ENCODE results near the gene ATE1.
"Not testable (repeated sequence)": the region's sequence is repeated elsewhere in the genome, so short reads cannot be mapped to it uniquely, and the experiment has no call there.

Gene ATE1

GRCh38 chr10:121838931-121839330 lies 88.9 kb downstream of the ATE1 start:
- Histone ChIP-seq H3K27ac (ENCODE audit: low read depth, low read length) (no peak overlapping the region), H3K27me3 (ENCODE audit: control insufficient read depth in 1 of 2, insufficient read depth in 2 of 2, low read length in 2 of 2) (no peaks in the 10 kb centered on the region), H3K9me3 (ENCODE audit: low read length) (no peaks in the 10 kb centered on the region), H3K36me3 (ENCODE audit: insufficient read depth, low read length) (peaks cover 8% of the 10 kb centered on the region), H3K4me1 (ENCODE audit: insufficient read depth, low read length) (no peaks in the 10 kb centered on the region), H3K4me3 (ENCODE audit: low read depth in 1 of 2, low read length in 2 of 2) (no peak overlapping the region), H3K9ac (ENCODE audit: low read length) (no peak overlapping the region)

GRCh38 chr10:121838149-121838548 lies 89.7 kb downstream of the ATE1 start:
- Histone ChIP-seq H3K4me3 (ENCODE audit: low read depth in 1 of 2, low read length in 2 of 2) (no peak overlapping the region), H3K9ac (ENCODE audit: low read length) (no peak overlapping the region), H3K27me3 (ENCODE audit: control insufficient read depth in 1 of 2, insufficient read depth in 2 of 2, low read length in 2 of 2) (no peaks in the 10 kb centered on the region), H3K9me3 (ENCODE audit: low read length) (no peaks in the 10 kb centered on the region), H3K4me1 (ENCODE audit: insufficient read depth, low read length) (no peaks in the 10 kb centered on the region), H3K27ac (ENCODE audit: low read depth, low read length) (no peak overlapping the region), H3K36me3 (ENCODE audit: insufficient read depth, low read length) (peaks cover 8% of the 10 kb centered on the region)

GRCh38 chr10:121836171-121836570 lies 91.7 kb downstream of the ATE1 start:
- no peaks in the 10 kb centered on the region for H3K9me3 ChIP-seq (ENCODE audit: low read length)
- H3K27ac ChIP-seq (ENCODE audit: low read depth, low read length): no peak overlapping the region
- H3K4me3 ChIP-seq (ENCODE audit: low read depth in 1 of 2, low read length in 2 of 2): no peak overlapping the region
- no peak overlapping the region for H3K9ac ChIP-seq (ENCODE audit: low read length)
- H3K4me1 ChIP-seq (ENCODE audit: insufficient read depth, low read length): no peaks in the 10 kb centered on the region
- peaks cover 8% of the 10 kb centered on the region for H3K36me3 ChIP-seq (ENCODE audit: insufficient read depth, low read length)
- no peaks in the 10 kb centered on the region for H3K27me3 ChIP-seq (ENCODE audit: control insufficient read depth in 1 of 2, insufficient read depth in 2 of 2, low read length in 2 of 2)

GRCh38 chr10:121835376-121835775 lies 92.5 kb downstream of the ATE1 start:
- H3K9ac ChIP-seq (ENCODE audit: low read length): no peak overlapping the region
- H3K9me3 ChIP-seq (ENCODE audit: low read length): no peaks in the 10 kb centered on the region
- no peak overlapping the region for H3K27ac ChIP-seq (ENCODE audit: low read depth, low read length)
- H3K36me3 ChIP-seq (ENCODE audit: insufficient read depth, low read length): peaks cover 8% of the 10 kb centered on the region
- no peak overlapping the region for H3K4me3 ChIP-seq (ENCODE audit: low read depth in 1 of 2, low read length in 2 of 2)
- no peaks in the 10 kb centered on the region for H3K4me1 ChIP-seq (ENCODE audit: insufficient read depth, low read length)
- H3K27me3 ChIP-seq (ENCODE audit: control insufficient read depth in 1 of 2, insufficient read depth in 2 of 2, low read length in 2 of 2): no peaks in the 10 kb centered on the region

GRCh38 chr10:121834757-121835156 lies 93.1 kb downstream of the ATE1 start:
- peaks cover 8% of the 10 kb centered on the region for H3K36me3 ChIP-seq (ENCODE audit: insufficient read depth, low read length)
- H3K27me3 ChIP-seq (ENCODE audit: control insufficient read depth in 1 of 2, insufficient read depth in 2 of 2, low read length in 2 of 2): no peaks in the 10 kb centered on the region
- H3K4me3 ChIP-seq (ENCODE audit: low read depth in 1 of 2, low read length in 2 of 2): no peak overlapping the region
- H3K27ac ChIP-seq (ENCODE audit: low read depth, low read length): no peak overlapping the region
- no peaks in the 10 kb centered on the region for H3K4me1 ChIP-seq (ENCODE audit: insufficient read depth, low read length)
- H3K9ac ChIP-seq (ENCODE audit: low read length): no peak overlapping the region
- H3K9me3 ChIP-seq (ENCODE audit: low read length): no peaks in the 10 kb centered on the region

GRCh38 chr10:121833387-121833786 lies 94.4 kb downstream of the ATE1 start:
- Histone ChIP-seq H3K9me3 (ENCODE audit: low read length) (no peaks in the 10 kb centered on the region), H3K27ac (ENCODE audit: low read depth, low read length) (no peak overlapping the region), H3K27me3 (ENCODE audit: control insufficient read depth in 1 of 2, insufficient read depth in 2 of 2, low read length in 2 of 2) (no peaks in the 10 kb centered on the region), H3K36me3 (ENCODE audit: insufficient read depth, low read length) (peaks cover 14% of the 10 kb centered on the region), H3K4me3 (ENCODE audit: low read depth in 1 of 2, low read length in 2 of 2) (no peak overlapping the region), H3K9ac (ENCODE audit: low read length) (no peak overlapping the region), H3K4me1 (ENCODE audit: insufficient read depth, low read length) (no peaks in the 10 kb centered on the region)

- no peaks in the 10 kb centered on the region for H3K9me3 ChIP-seq (ENCODE audit: low read length)
- H3K27me3 ChIP-seq (ENCODE audit: control insufficient read depth in 1 of 2, insufficient read depth in 2 of 2, low read length in 2 of 2): no peaks in the 10 kb centered on the region
- no peak overlapping the region for H3K4me3 ChIP-seq (ENCODE audit: low read depth in 1 of 2, low read length in 2 of 2)
- H3K36me3 ChIP-seq (ENCODE audit: insufficient read depth, low read length): peaks cover 18% of the 10 kb centered on the region
- H3K9ac ChIP-seq (ENCODE audit: low read length): no peak overlapping the region
- no peaks in the 10 kb centered on the region for H3K4me1 ChIP-seq (ENCODE audit: insufficient read depth, low read length)
- H3K27ac ChIP-seq (ENCODE audit: low read depth, low read length): no peak overlapping the region
These were observed 95.2 kb downstream of the ATE1 start for GRCh38 chr10:121832647-121833046.

GRCh38 chr10:121831777-121832176 lies 96.1 kb downstream of the ATE1 start:
- no peak overlapping the region for H3K9ac ChIP-seq (ENCODE audit: low read length)
- peaks cover 18% of the 10 kb centered on the region for H3K36me3 ChIP-seq (ENCODE audit: insufficient read depth, low read length)
- H3K4me1 ChIP-seq (ENCODE audit: insufficient read depth, low read length): no peaks in the 10 kb centered on the region
- H3K27me3 ChIP-seq (ENCODE audit: control insufficient read depth in 1 of 2, insufficient read depth in 2 of 2, low read length in 2 of 2): no peaks in the 10 kb centered on the region
- no peaks in the 10 kb centered on the region for H3K9me3 ChIP-seq (ENCODE audit: low read length)
- H3K4me3 ChIP-seq (ENCODE audit: low read depth in 1 of 2, low read length in 2 of 2): no peak overlapping the region
- no peak overlapping the region for H3K27ac ChIP-seq (ENCODE audit: low read depth, low read length)

- H3K4me1 ChIP-seq (ENCODE audit: insufficient read depth, low read length): no peaks in the 10 kb centered on the region
- no peak overlapping the region for H3K27ac ChIP-seq (ENCODE audit: low read depth, low read length)
- H3K9ac ChIP-seq (ENCODE audit: low read length): no peak overlapping the region
- H3K9me3 ChIP-seq (ENCODE audit: low read length): no peaks in the 10 kb centered on the region
- no peak overlapping the region for H3K4me3 ChIP-seq (ENCODE audit: low read depth in 1 of 2, low read length in 2 of 2)
- no peaks in the 10 kb centered on the region for H3K27me3 ChIP-seq (ENCODE audit: control insufficient read depth in 1 of 2, insufficient read depth in 2 of 2, low read length in 2 of 2)
- H3K36me3 ChIP-seq (ENCODE audit: insufficient read depth, low read length): peaks cover 18% of the 10 kb centered on the region
These were observed 96.6 kb downstream of the ATE1 start for GRCh38 chr10:121831237-121831636.

GRCh38 chr10:121830101-121830500 lies 97.7 kb downstream of the ATE1 start:
- H3K27ac ChIP-seq (ENCODE audit: low read depth, low read length): no peak overlapping the region
- no peak overlapping the region for H3K4me3 ChIP-seq (ENCODE audit: low read depth in 1 of 2, low read length in 2 of 2)
- H3K9ac ChIP-seq (ENCODE audit: low read length): no peak overlapping the region
- H3K9me3 ChIP-seq (ENCODE audit: low read length): no peaks in the 10 kb centered on the region
- no peaks in the 10 kb centered on the region for H3K27me3 ChIP-seq (ENCODE audit: control insufficient read depth in 1 of 2, insufficient read depth in 2 of 2, low read length in 2 of 2)
- H3K4me1 ChIP-seq (ENCODE audit: insufficient read depth, low read length): no peaks in the 10 kb centered on the region
- peaks cover 10% of the 10 kb centered on the region for H3K36me3 ChIP-seq (ENCODE audit: insufficient read depth, low read length)

GRCh38 chr10:121828045-121828444 lies 99.8 kb downstream of the ATE1 start:
- H3K9me3 ChIP-seq (ENCODE audit: low read length): no peaks in the 10 kb centered on the region
- H3K9ac ChIP-seq (ENCODE audit: low read length): no peak overlapping the region
- no peak overlapping the region for H3K4me3 ChIP-seq (ENCODE audit: low read depth in 1 of 2, low read length in 2 of 2)
- H3K36me3 ChIP-seq (ENCODE audit: insufficient read depth, low read length): peaks cover 10% of the 10 kb centered on the region
- H3K27ac ChIP-seq (ENCODE audit: low read depth, low read length): no peak overlapping the region
- no peaks in the 10 kb centered on the region for H3K4me1 ChIP-seq (ENCODE audit: insufficient read depth, low read length)
- no peaks in the 10 kb centered on the region for H3K27me3 ChIP-seq (ENCODE audit: control insufficient read depth in 1 of 2, insufficient read depth in 2 of 2, low read length in 2 of 2)

GRCh38 chr10:121826773-121827172 lies 101.1 kb downstream of the ATE1 start:
- not testable (repeated sequence) for H3K4me3 ChIP-seq (ENCODE audit: low read depth in 1 of 2, low read length in 2 of 2); H3K36me3 ChIP-seq (ENCODE audit: insufficient read depth, low read length); H3K27me3 ChIP-seq (ENCODE audit: control insufficient read depth in 1 of 2, insufficient read depth in 2 of 2, low read length in 2 of 2); H3K27ac ChIP-seq (ENCODE audit: low read depth, low read length); H3K4me1 ChIP-seq (ENCODE audit: insufficient read depth, low read length); H3K9me3 ChIP-seq (ENCODE audit: low read length); H3K9ac ChIP-seq (ENCODE audit: low read length)
